HepG2 (cell line): ENCODE data around the gene SQOR.

ENCODE experiments used
- ATAD3A ChIP-seq: sonication (generic); formaldehyde crosslinking; IDR thresholded peaks from 2 replicates; pipeline ENCODE4 v1.4.0; 2020; ENCODE audit warnings: missing genetic modification reagents
- EZH2 ChIP-seq: conservative IDR thresholded peaks from 2 replicates; pipeline ENCODE4 v1.6.1; 2012; ENCODE audit warnings: mild to moderate bottlenecking, low read depth, low read length, moderate library complexity
- ZNF335 ChIP-seq: sonication (generic); formaldehyde crosslinking; IDR thresholded peaks from 2 replicates; pipeline ENCODE4 v1.4.0; 2020; ENCODE audit warnings: missing genetic modification reagents
- ZNF451 ChIP-seq: sonication (generic); formaldehyde crosslinking; IDR thresholded peaks from 2 replicates; pipeline ENCODE4 v1.5.0; 2020; ENCODE audit warnings: mild to moderate bottlenecking, missing genetic modification reagents
- TF ChIP-seq, protein P1 (sequence below), 2 experiments: IDR thresholded peaks; 2 replicates each; pipeline ENCODE4 v1.6.1; 2011 to 2012; ENCODE audit warnings: low read length in 2 of 2, borderline replicate concordance in 1 of 2, low read depth in 1 of 2, mild to moderate bottlenecking in 1 of 2, moderate library complexity in 1 of 2

DNA sequence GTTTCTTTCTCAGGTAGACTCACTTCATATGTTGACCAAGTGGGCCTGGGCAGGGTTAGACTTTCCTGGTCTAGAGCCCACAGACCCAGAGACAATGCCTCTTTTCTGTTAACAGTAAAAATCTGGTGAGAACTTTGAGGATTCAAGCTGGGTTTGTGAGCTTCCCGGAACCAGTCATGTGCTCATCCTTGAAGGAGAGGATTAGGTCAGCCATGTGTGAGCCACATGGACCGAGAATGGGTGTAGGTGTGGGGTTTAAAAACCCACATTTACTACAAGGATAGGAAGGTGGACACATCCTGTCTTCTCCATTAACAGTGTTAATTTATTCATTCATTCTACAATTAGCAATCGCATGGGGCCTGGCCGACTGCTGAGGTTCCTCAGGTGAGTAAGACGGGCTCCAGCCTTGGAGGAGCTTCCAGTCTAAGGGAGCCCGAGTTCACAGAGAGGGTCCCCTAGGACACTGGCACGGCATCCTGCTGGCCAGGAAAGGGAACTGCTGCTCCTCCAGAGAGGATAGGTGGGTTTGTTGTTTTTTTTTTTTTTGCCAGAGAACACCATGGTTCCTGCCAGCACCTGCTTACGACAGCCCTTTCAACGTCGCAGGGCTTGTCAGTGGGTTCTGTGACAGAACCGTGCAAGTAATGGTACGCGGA lies 69.0 kb downstream of the SQOR start:
- TF ChIP-seq ZNF451 (CRISPR knock-in tag) (no peak), EZH2 (no peak), ZNF335 (no peak), ATAD3A (no peak)
- TF ChIP-seq, protein P1, sequence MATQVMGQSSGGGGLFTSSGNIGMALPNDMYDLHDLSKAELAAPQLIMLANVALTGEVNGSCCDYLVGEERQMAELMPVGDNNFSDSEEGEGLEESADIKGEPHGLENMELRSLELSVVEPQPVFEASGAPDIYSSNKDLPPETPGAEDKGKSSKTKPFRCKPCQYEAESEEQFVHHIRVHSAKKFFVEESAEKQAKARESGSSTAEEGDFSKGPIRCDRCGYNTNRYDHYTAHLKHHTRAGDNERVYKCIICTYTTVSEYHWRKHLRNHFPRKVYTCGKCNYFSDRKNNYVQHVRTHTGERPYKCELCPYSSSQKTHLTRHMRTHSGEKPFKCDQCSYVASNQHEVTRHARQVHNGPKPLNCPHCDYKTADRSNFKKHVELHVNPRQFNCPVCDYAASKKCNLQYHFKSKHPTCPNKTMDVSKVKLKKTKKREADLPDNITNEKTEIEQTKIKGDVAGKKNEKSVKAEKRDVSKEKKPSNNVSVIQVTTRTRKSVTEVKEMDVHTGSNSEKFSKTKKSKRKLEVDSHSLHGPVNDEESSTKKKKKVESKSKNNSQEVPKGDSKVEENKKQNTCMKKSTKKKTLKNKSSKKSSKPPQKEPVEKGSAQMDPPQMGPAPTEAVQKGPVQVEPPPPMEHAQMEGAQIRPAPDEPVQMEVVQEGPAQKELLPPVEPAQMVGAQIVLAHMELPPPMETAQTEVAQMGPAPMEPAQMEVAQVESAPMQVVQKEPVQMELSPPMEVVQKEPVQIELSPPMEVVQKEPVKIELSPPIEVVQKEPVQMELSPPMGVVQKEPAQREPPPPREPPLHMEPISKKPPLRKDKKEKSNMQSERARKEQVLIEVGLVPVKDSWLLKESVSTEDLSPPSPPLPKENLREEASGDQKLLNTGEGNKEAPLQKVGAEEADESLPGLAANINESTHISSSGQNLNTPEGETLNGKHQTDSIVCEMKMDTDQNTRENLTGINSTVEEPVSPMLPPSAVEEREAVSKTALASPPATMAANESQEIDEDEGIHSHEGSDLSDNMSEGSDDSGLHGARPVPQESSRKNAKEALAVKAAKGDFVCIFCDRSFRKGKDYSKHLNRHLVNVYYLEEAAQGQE (IDR thresholded peaks at IDR 0.05; ENCODE audit: borderline replicate concordance in 1 of 2, low read depth in 1 of 2, low read length in 2 of 2): no peak
